GM12878 (cell line): ENCODE data around the gene MAGEE2. TPM values are rescaled to one million over a fixed set of nuclear protein-coding genes. Genes with fewer than 3 reads are reported as not detected.
A peak's percentile ranks its signal among the peaks of the same experiment; 100 is the strongest.

Source experiments
- ATAC-seq: fragments of 200-7000 bp; cut with Tn5 transposase; 3 replicates; pipeline ENCODE4 v1.9.1; 2020; ENCODE audit warnings: mild to moderate bottlenecking, moderate library complexity
- BruUV-seq: library from RNA; stranded (reverse); fragments of 400-500 nt; replicated peaks from 2 replicates; lab custom pipeline; 2021; lab: Mats Ljungman, UMichigan
- CTCF ChIA-PET: fragments of 300-600 bp; sonication (Branson Sonifier 250); formaldehyde crosslinking; extraction: SDS; loops from one replicate; lab custom pipeline; 2021; ENCODE audit warnings: inconsistent platforms; lab: Yijun Ruan, JAX
- POLR2A ChIA-PET: fragments of 350-600 bp; formaldehyde crosslinking; extraction: SDS; loops from one replicate; lab custom pipeline; 2021; ENCODE audit warnings: inconsistent platforms; lab: Charles Lee
- RAD21 ChIA-PET: fragments of 300-600 bp; sonication (Branson Sonifier 250); formaldehyde crosslinking; loops from one replicate; lab custom pipeline; 2023; ENCODE audit warnings: antibody characterized with exemption; ENCODE audit not compliant: unreplicated experiment; lab: Charles Lee
- SMC1A ChIA-PET: fragments of 300-600 bp; sonication (Branson Sonifier 250); formaldehyde crosslinking; loops from one replicate; lab custom pipeline; 2023; ENCODE audit not compliant: unreplicated experiment, uncharacterized antibody; lab: Charles Lee
- DNase-seq: peaks from one replicate; pipeline ENCODE4 v3.0.0-alpha.2; 2011; ENCODE audit warnings: low read depth, low spot score
- FAIRE-seq: peaks from 3 replicates; lab custom pipeline; 2011; peaks lifted over from hg19 to GRCh38; lab: Jason Lieb, UNC
- H2AFZ ChIP-seq: 2 replicates; pipeline ENCODE4 v1.6.0; 2011; ENCODE audit warnings: low read depth, low read length, control low read depth; ENCODE audit not compliant: control insufficient read depth
- H3K27ac ChIP-seq: 2 replicates; pipeline ENCODE4 v1.5.1; 2011; ENCODE audit warnings: control low read depth; ENCODE audit not compliant: control insufficient read depth, insufficient read depth
- H3K27me3 ChIP-seq, 2 experiments: replicated peaks in 1 of 2; 2 replicates each; pipeline versions ENCODE4 v1.6.0 to v1.6.1; 2011; ENCODE audit warnings: low read length in 1 of 2; ENCODE audit not compliant: control insufficient read depth in 2 of 2, insufficient read depth in 2 of 2
- H3K36me3 ChIP-seq, 2 experiments: 2 replicates each; pipeline ENCODE4 v1.5.1; 2011; ENCODE audit warnings: low read length in 1 of 2; ENCODE audit not compliant: control insufficient read depth in 2 of 2, insufficient read depth in 2 of 2
- H3K4me1 ChIP-seq: 2 replicates; pipeline ENCODE4 v1.6.1; 2011; ENCODE audit warnings: mild to moderate bottlenecking, low read length, moderate library complexity, mixed read lengths; ENCODE audit not compliant: control insufficient read depth, insufficient read depth
- H3K4me2 ChIP-seq: 2 replicates; pipeline ENCODE4 v1.6.0; 2011; ENCODE audit warnings: control low read depth; ENCODE audit not compliant: control insufficient read depth, insufficient read depth
- H3K4me3 ChIP-seq: fragments of 200-600 bp; sonication (generic); 2 replicates; pipeline ENCODE4 v1.5.1; 2016
- H3K79me2 ChIP-seq: 2 replicates; pipeline ENCODE4 v1.6.0; 2011; ENCODE audit warnings: low read length; ENCODE audit not compliant: control insufficient read depth, insufficient read depth
- H3K9ac ChIP-seq: 2 replicates; pipeline ENCODE4 v1.8.0; 2011; ENCODE audit warnings: low read length, control low read depth, mixed read lengths; ENCODE audit not compliant: control insufficient read depth, insufficient read depth
- H3K9me3 ChIP-seq: replicated peaks from 3 replicates; pipeline ENCODE4 v1.5.1; 2011; ENCODE audit warnings: mild to moderate bottlenecking, low read length; ENCODE audit not compliant: control insufficient read depth, insufficient read depth
- H4K20me1 ChIP-seq: 2 replicates; pipeline ENCODE4 v1.6.0; 2011; ENCODE audit not compliant: control insufficient read depth, insufficient read depth
- CREB1 ChIP-seq: IDR thresholded peaks from 2 replicates; pipeline ENCODE4 v1.6.1; 2012; ENCODE audit warnings: low read depth, mild to moderate bottlenecking, inconsistent platforms
- WGBS: methylation state at CpG from one replicate; pipeline ENCODE4 v1.1.6; 2016; ENCODE audit warnings: low lambda C conversion rate; ENCODE audit not compliant: insufficient replicate concordance, insufficient coverage; ENCODE audit errors: missing lambda C conversion rate; 5-methylcytosine and 5-hydroxymethylcytosine counted together
- in situ Hi-C: fragments of 300-500 bp; cut with MboI; formaldehyde crosslinking; loops from 9 replicates; pipeline ENCODE4 v1.14.3; 2018; ENCODE audit warnings: mixed read lengths
- intact Hi-C: fragments of 100-400 bp; cut with micrococcal nuclease; formaldehyde crosslinking; loops from one replicate; pipeline ENCODE4 v1.14.2; 2022; ENCODE audit not compliant: unreplicated experiment
- polyA plus RNA-seq, 11 experiments: library from polyadenylated mRNA; depleted of rRNA in 4 of 11; unstranded in 6 of 11; stranded (reverse) in 5 of 11; fragments of >200 nt; fragmentation: Nextera tagmentation in 4 of 11; fragmentation: Illumina TruSeq in 1 of 11; extraction: Ambion mirVana in 4 of 11; extraction: Trizol in 1 of 11; gene quantifications; 1 replicate in 1 of 11; 2 replicates in 10 of 11; pipeline versions ENCODE4 v1.2.1 to v1.2.3, GENCODE V29; 2011 to 2016; ENCODE audit warnings: inconsistent platforms in 2 of 11, missing spikeins in 2 of 11, low read depth in 1 of 11
- total RNA-seq, 4 experiments: library from RNA; depleted of rRNA in 3 of 4; stranded (reverse); fragments of >200 nt in 3 of 4; fragmentation: Illumina TruSeq in 1 of 4; extraction: Trizol in 1 of 4; gene quantifications; 2 replicates each; pipeline versions ENCODE4 v1.2.1 to v1.2.3, GENCODE V29; 2013 to 2021
- TF ChIP-seq, protein P1 (sequence below): fragments of 150-350 bp; IDR thresholded peaks from 2 replicates; pipeline ENCODE4 v1.6.1; 2016; ENCODE audit warnings: low read depth, low read length

MAGEE2 gene
- total and polyA plus RNA-seq, 10 of the 15 experiments (the other 5 are each of a cell fraction or from before 2014, with no cell fraction given) = not detected

- Histone ChIP-seq H3K36me3 (no peaks in the 10 kb centered on the region), H3K27ac (no peak overlapping the region), H3K4me3 (peak overlapping the region; percentile 27; the same call in 1 of the 2 replicates)
- RAD21 ChIA-PET = no interaction called here
- in situ Hi-C loops (no loop called here), intact Hi-C loops (no loop called here)
- CTCF ChIA-PET = no interaction called here
- DNase-seq (no peak), ATAC-seq (peak; percentile 69)
- POLR2A ChIA-PET = no interaction called here
- TF ChIP-seq CREB1 = peak; percentile 38; the same call in 1 of the 2 replicates
- TF ChIP-seq, protein P1, sequence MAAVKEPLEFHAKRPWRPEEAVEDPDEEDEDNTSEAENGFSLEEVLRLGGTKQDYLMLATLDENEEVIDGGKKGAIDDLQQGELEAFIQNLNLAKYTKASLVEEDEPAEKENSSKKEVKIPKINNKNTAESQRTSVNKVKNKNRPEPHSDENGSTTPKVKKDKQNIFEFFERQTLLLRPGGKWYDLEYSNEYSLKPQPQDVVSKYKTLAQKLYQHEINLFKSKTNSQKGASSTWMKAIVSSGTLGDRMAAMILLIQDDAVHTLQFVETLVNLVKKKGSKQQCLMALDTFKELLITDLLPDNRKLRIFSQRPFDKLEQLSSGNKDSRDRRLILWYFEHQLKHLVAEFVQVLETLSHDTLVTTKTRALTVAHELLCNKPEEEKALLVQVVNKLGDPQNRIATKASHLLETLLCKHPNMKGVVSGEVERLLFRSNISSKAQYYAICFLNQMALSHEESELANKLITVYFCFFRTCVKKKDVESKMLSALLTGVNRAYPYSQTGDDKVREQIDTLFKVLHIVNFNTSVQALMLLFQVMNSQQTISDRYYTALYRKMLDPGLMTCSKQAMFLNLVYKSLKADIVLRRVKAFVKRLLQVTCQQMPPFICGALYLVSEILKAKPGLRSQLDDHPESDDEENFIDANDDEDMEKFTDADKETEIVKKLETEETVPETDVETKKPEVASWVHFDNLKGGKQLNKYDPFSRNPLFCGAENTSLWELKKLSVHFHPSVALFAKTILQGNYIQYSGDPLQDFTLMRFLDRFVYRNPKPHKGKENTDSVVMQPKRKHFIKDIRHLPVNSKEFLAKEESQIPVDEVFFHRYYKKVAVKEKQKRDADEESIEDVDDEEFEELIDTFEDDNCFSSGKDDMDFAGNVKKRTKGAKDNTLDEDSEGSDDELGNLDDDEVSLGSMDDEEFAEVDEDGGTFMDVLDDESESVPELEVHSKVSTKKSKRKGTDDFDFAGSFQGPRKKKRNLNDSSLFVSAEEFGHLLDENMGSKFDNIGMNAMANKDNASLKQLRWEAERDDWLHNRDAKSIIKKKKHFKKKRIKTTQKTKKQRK = no peak
- TF ChIP-seq, all 136 proteins: peak for 1
- Histone ChIP-seq H3K27me3 (no peaks in the 10 kb centered on the region), H4K20me1 (no peaks in the 10 kb centered on the region), H2AFZ (peak overlapping the region; percentile 71), H3K4me2 (peak overlapping the region; percentile 76), H3K79me2 (no peaks in the 10 kb centered on the region), H3K4me1 (no peaks in the 10 kb centered on the region), H3K9ac (no peak overlapping the region), H3K9me3 (no peaks in the 10 kb centered on the region; the same call in 2 of the 3 replicates)
- BruUV-seq = no TSS peak
- SMC1A ChIA-PET = no interaction called here
- FAIRE-seq = no peak
- 66% methylated on average over 21 of the region's 54 CpGs for WGBS
Measured at GRCh38 chrX:75746891-75747639, 38.0 kb downstream of the MAGEE2 start.
